ENCODE measurements around the gene NFIA.
"Not testable (repeated sequence)": the region's sequence is repeated elsewhere in the genome, so short reads cannot be mapped to it uniquely, and the experiment has no call there.

The NFIA gene

DNA sequence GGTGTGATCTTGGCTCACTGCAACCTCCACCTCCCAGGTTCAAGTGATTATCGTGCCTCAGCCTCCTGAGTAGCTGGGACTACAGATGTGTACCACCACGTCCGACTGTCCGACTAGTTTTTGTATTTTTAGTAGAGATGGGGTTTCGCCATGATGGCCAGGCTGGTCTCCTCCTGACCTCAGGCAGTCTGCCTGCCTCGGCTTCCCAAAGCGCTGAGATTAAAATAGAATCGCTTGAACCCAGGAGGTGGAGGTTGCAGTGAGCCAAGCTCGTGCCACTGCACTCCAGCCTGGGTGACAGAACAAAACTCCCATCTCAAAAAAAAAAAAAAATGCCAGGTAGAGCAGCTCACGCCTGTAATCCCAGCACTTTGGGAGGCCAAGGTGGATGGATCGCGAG lies 44.5 kb downstream of the NFIA start:
- not testable (repeated sequence) for DNase-seq (ENCODE audit: low read depth, low spot score)

DNA sequence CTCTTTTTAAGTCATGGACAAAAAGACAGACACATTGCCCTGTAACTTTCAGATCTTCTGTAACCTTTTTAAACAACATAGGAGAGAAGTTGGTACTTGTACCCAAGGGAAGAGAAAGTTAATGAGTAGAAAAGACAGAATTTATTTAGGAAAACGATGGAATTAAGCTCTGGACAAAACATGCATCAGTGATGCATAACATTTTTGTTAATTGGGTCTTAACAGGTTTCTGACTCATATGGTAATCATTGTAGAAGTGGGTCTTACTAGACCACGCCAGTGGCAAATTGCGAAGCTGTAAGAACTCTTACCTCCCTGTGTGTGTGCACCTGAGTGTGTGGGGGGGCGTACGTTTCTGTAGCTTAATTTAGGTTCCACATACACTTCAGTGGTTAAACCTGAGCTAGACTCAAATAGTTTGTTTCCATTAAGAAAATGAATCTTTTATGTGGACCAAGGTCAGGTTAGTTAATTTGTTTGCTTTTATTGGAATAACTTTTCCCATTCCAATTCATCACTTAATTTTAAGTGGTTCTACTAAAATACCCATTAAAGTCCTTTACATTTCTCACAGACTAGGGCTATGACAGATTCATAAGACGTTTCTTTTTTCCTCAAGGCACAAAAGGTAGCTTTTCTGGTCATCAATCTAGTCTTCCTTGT lies 48.1 kb downstream of the NFIA start:
- DNase-seq (ENCODE audit: low read depth, low spot score): no peak

DNA sequence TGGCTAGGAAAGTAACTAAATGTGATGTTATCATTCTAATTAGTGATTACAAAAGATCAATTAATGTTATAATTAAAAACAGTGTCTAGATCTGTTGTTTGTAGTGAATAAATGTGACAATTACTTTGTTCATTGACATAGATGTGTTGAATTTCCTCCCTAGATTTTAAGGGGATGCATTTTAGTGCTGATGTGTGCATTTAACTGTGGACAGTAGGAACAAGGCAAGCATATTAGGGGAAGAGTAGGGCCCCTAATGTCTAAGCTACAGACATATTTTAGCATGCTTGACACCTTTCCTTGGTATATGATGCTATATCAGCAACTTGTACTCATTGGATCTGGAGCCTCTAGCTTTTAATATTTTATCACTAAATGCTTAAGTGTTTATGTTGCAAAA lies 48.9 kb downstream of the NFIA start:
- no peak for DNase-seq (ENCODE audit: low read depth, low spot score)

DNA sequence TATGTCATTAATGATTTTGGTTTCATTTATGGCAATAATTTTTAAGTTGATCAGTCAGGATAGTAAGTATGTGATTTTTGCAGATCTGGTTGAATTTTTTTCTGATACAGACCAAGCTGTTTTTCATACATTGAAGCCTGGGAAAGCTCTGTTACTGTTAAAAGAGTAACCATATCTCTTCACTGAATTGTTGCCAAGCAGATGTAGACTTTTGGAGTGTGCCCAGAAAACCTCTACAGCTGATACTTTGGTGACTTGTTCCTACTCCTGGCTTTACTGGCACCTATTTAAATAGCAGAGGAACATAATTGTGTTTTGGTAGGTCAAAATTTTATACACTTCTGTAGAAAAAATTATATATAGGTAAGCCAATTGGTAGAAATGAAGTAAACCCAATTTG lies 49.4 kb downstream of the NFIA start:
- no peak for DNase-seq (ENCODE audit: low read depth, low spot score)

GRCh38 chr1:61132176-61132638 lies 49.8 kb downstream of the NFIA start:
- no peak for DNase-seq (ENCODE audit: low read depth, low spot score)

- no peak for DNase-seq (ENCODE audit: low read depth, low spot score)
Measured at GRCh38 chr1:61132645-61133334, 50.4 kb downstream of the NFIA start.

DNA sequence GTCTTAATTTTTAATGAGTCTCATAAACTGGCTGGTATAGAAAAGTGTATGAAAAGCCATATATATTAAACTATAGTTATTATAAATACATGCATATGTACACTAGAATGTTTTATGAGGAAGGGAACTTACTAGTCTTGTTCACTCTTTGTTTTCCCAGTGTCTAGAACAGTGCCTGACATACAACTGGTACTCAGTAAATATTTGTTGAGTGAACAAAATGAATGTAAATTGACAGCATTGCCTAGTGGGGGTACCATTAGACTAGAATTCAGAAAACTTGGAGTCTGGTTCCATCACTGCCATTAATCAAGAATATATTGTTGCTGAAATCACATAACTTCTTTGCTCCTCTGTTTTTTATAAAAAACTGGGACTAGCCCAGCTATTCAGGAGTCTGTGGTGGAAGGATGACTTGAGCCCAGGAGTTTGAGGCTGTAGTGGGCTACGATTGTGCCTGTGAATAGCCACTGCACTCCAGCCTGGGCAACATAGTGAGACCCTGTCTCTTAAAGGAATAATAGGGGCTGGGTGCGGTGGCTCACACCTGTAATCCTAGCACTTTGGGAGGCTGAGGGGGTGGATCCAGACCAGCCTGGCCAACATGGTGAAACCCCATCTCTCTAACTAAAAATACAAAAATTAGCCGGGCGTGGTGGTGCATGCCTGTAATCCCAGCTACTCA lies 51.1 kb downstream of the NFIA start:
- DNase-seq (ENCODE audit: low read depth, low spot score): no peak

DNA sequence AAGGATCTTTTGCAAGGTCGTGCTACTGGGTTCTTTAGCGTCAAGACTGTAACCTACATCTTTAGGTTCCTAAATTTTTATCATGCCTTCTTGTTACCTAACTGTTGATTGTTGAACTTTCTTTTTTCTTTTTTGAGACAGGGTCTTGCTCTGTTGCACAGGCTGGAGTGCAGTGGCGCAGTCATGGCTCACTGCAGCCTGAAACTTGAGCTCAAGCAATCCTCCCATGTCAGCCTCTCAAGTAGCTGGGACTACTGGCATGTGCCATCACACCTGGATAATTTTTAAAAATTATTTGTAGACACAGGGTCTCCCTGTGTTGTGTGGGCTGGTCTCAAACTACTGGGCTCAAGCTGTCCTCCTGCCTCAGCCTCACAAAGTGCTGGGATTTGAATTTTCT lies 52.9 kb downstream of the NFIA start:
- no peak for DNase-seq (ENCODE audit: low read depth, low spot score)

GRCh38 chr1:61138305-61138704 lies 55.9 kb downstream of the NFIA start:
- no peak for DNase-seq (ENCODE audit: low read depth, low spot score)

DNA sequence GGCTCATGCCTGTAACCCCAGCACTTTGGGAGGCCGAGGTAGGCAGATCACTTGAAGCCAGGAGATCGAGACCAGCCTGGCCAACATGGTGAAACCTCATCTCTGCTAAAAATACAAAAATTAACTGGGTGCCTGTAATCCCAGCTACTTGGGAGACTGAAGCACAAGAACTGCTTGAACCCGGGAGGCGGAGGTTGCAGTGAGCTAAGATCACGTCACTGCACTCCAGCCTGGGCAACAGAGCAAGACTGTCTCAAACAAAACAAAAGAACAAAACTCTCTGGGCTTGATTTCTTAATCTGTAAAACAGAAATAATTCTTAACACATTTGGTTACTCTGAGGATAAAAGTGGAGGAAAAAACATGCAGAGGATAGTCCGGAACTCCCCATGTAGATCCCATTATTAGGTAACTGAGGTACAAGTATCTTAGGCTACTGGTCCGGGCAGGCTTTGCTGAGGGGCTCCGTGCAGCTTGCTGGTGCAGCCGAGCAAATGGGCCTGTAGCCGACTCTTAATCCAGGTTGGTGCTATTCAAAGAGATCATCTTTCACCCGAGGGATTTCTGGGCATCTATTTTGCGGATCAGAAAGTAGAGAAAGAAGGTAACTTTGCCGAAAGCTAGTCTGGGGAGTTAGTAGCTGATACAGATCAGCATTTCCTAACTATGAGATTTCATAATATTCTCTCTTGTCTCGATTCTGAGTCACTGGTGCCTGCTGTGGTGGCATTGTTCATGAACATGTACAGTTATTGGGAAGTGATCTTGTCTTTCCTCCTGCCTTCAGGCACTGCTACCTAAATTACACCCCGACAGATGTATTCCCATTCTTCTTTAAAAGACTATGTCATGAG lies 56.8 kb downstream of the NFIA start:
- DNase-seq (ENCODE audit: low read depth, low spot score): no peak

DNA sequence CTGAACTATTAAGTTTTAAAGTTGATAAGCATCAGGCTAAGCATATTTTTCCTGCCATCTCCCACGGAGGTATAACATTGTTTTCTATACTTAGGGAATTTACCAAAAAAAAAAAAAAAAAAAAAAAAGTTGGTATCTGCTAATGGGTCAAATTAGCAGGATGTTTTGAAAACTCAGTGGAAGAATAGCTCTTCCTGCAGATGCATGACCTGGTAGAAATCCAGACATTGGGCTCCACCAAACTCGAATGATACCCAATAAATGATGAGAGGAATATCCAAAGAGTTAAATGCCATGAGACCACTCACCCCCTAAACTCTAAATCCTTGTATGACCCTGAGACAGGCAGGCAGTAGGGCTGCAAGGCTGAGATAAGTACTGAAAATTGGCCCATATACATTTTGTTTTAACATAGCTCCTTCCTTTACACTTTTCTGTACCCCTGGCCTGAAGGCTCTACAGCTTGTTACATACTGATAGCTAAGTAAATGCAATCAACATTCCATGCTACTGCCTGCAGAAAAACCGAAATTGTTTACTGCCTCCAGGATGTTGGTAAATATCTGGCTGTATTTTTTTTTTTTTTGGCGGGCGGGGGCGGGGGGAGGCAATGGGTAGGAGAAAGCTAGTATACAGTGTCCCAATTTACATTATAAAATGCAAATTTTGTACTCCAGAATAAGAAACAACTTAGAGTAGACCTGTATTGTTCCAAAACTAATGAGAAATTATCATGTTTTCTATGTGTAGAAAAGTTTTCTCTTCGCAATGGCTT lies 57.6 kb downstream of the NFIA start:
- no peak for DNase-seq (ENCODE audit: low read depth, low spot score)

DNA sequence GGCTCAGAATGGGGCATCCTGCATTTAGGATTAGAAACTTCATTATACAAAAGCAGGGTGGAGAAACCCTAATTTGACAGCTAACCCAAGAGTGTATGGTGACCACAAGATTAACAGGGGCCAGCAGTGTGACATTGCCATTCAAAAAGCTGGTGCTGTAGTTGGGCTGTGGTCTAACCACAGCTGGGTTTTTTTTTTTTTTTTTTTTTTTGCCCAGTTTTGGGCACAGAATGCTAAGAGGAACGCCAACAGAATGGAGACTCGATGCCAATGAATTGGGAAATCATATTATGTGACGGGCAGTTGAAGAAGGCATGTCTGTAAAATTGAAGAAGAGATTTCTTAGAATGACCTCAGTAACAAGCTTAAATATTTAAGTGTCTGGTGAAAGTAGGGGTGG lies 58.4 kb downstream of the NFIA start:
- no peak for DNase-seq (ENCODE audit: low read depth, low spot score)

GRCh38 chr1:61141288-61142042 lies 59.1 kb downstream of the NFIA start:
- DNase-seq (ENCODE audit: low read depth, low spot score): no peak

GRCh38 chr1:61142043-61142440 lies 59.7 kb downstream of the NFIA start:
- no peak for DNase-seq (ENCODE audit: low read depth, low spot score)

DNA sequence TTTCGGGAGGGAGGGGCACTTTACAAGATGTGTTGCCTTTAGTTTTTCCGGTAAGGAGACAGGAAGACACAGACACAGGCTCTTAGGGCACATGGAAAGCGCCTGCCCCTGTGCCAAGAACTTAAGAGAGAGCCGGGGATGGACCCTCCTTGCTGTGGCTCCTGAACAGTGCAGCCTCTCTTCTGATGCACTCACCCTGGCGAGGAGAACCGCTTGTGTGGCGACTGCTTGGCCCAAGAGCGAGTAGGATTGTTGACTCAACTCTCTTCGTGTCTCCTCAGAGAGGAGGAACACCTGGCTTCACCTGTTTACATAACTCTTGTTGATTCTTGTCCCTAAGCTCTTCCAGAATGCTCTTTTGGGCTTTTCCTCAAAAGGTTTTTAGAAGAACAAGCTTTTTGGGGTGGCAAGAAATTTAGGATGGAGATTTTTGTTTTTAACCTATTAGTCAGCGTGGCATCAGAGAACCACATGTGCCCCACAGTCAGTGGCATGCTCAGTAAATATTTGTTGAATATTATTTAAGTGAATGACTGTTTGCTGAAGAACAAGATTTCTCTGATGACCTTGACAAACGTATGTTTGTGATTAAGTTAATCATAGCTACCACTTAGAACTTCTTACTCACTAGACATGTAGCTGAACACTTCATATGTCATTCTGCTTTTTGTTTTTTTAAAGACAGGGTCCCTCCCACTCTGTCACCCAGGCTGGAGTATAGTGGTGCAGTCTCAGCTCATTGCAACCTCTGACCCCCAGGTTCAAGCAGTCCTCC lies 60.6 kb downstream of the NFIA start:
- no peak for DNase-seq (ENCODE audit: low read depth, low spot score)

- no peak for DNase-seq (ENCODE audit: low read depth, low spot score)
Measured at GRCh38 chr1:61143821-61144424, 61.6 kb downstream of the NFIA start.

- DNase-seq (ENCODE audit: low read depth, low spot score): no peak
Measured at GRCh38 chr1:61149010-61149860, 66.9 kb downstream of the NFIA start.

DNA sequence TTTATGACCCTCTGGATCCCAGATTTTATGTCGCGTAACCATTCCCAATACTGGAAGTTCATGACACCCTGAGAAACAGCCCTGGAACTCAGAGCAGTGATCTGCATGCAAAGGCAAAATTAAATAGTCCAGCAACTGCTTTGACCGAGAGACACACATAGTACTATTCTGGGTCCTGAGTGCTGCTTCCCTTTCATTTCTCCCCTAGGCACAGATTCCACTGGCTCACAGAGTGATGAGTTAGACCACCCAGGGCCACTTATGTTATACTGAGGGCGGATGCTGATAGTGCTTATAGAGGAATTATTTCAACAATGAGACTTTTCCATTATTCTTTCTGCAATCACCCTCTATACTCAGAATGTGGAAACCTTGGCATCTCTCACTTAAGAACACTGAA lies 69.2 kb downstream of the NFIA start:
- DNase-seq (ENCODE audit: low read depth, low spot score): no peak

Data from brain pericyte (primary cell).